Measurements from ENCODE around the gene PCDHA6. TPM values are rescaled to one million over a fixed set of nuclear protein-coding genes. Genes with fewer than 3 reads are reported as not detected.

The PCDHA6 gene
- total RNA-seq, 1 donor from 2014 or later = 0.44 TPM

Other genes starting within 250 kb of the PCDHA6 start
- 0.44 and 0.50 TPM in 2 replicates for gene CD14, start 194.8 kb upstream of the PCDHA6 start, total RNA-seq
- 9.3 and 12.5 TPM in 2 replicates for gene TMCO6, start 188.5 kb upstream of the PCDHA6 start, total RNA-seq
- gene NDUFA2, start 180.3 kb upstream of the PCDHA6 start, total RNA-seq = 45.8 and 46.8 TPM in 2 replicates
- 93.3 and 136 TPM in 2 replicates for gene IK, start 180.1 kb upstream of the PCDHA6 start, total RNA-seq
- gene WDR55, start 163.1 kb upstream of the PCDHA6 start, total RNA-seq = 34.9 and 36.7 TPM in 2 replicates
- gene DND1, start 154.4 kb upstream of the PCDHA6 start, total RNA-seq = 0.17 and 0.29 TPM in 2 replicates
- 70.6 and 73.6 TPM in 2 replicates for gene HARS1, start 136.6 kb upstream of the PCDHA6 start, total RNA-seq
- 32.7 and 40.9 TPM in 2 replicates for gene HARS2, start 136.5 kb upstream of the PCDHA6 start, total RNA-seq
- 51.1 and 72.0 TPM in 2 replicates for gene ZMAT2, start 127.5 kb upstream of the PCDHA6 start, total RNA-seq
- under 0.01 TPM in 1 of 2 replicates, not detected in the other for gene PCDHA1, start 41.8 kb upstream of the PCDHA6 start, total RNA-seq
- gene PCDHA2, start 33.1 kb upstream of the PCDHA6 start, total RNA-seq = 0.17 TPM in 1 of 2 replicates, not detected in the other
- 0.15 and 0.17 TPM in 2 replicates for gene PCDHA3, start 26.9 kb upstream of the PCDHA6 start, total RNA-seq
- gene PCDHA4, start 20.9 kb upstream of the PCDHA6 start, total RNA-seq = 0.29 and 0.33 TPM in 2 replicates
- gene PCDHA5, start 6.3 kb upstream of the PCDHA6 start, total RNA-seq = under 0.01 TPM in 1 of 2 replicates, not detected in the other
- 0.29 and 0.66 TPM in 2 replicates for gene PCDHA7, start 6.3 kb downstream of the PCDHA6 start, total RNA-seq
- under 0.01 and 0.15 TPM in 2 replicates for gene PCDHA8, start 13.2 kb downstream of the PCDHA6 start, total RNA-seq
- gene PCDHA9, start 20.4 kb downstream of the PCDHA6 start, total RNA-seq = under 0.01 TPM in 2 replicates
- under 0.01 and 0.17 TPM in 2 replicates for gene PCDHA10, start 27.9 kb downstream of the PCDHA6 start, total RNA-seq
- 0.29 and 0.50 TPM in 2 replicates for gene PCDHA11, start 41.0 kb downstream of the PCDHA6 start, total RNA-seq
- gene PCDHA12, start 47.3 kb downstream of the PCDHA6 start, total RNA-seq = under 0.01 TPM in 1 of 2 replicates, not detected in the other
- gene PCDHA13, start 54.2 kb downstream of the PCDHA6 start, total RNA-seq = under 0.01 TPM in 2 replicates
- gene PCDHAC1, start 98.3 kb downstream of the PCDHA6 start, total RNA-seq = under 0.01 TPM in 2 replicates
- under 0.01 TPM in 1 of 2 replicates, not detected in the other for gene PCDHAC2, start 138.5 kb downstream of the PCDHA6 start, total RNA-seq
- not detected in 2 replicates for gene PCDHB1, start 223.4 kb downstream of the PCDHA6 start, total RNA-seq